Thyroid gland (tissue), 4 donors: ENCODE measurements around the gene SLC29A3. TPM values are rescaled to one million over a fixed set of nuclear protein-coding genes. Genes with fewer than 3 reads are reported as not detected.

Experiments
- DNase-seq, 2 donors: peaks; one replicate each; pipeline ENCODE4 v3.0.0-alpha.2; 2019
- H3K27ac ChIP-seq, 3 donors: fragments of 200-600 bp; sonication (generic); 1 replicate in 2 of 3; 2 replicates in 1 of 3; pipeline ENCODE4 v1.5.1; 2016 to 2019; ENCODE audit warnings: mild to moderate bottlenecking in 1 of 3, moderate library complexity in 1 of 3
- H3K27me3 ChIP-seq: fragments of 200-600 bp; sonication (generic); one replicate; pipeline ENCODE4 v1.5.1; 2019
- H3K36me3 ChIP-seq, 2 donors: fragments of 200-600 bp; sonication (generic); one replicate each; pipeline ENCODE4 v1.5.1; 2016 to 2019
- H3K4me1 ChIP-seq, 2 donors: fragments of 200-600 bp; sonication (generic); one replicate each; pipeline ENCODE4 v1.5.1; 2017 to 2019
- H3K4me3 ChIP-seq, 3 donors: fragments of 200-600 bp; sonication (generic); replicated peaks in 1 of 3; 1 replicate in 2 of 3; 2 replicates in 1 of 3; pipeline ENCODE4 v1.5.1; 2016; ENCODE audit warnings: mild to moderate bottlenecking in 1 of 3
- H3K9me3 ChIP-seq: fragments of 200-600 bp; sonication (generic); one replicate; pipeline ENCODE4 v1.5.1; 2017
- CTCF ChIP-seq, 6 experiments: fragments of 200-600 bp in 3 of 6; fragments of 450-650 bp in 3 of 6; sonication (generic) in 3 of 6; IDR thresholded peaks; one replicate each; pipeline ENCODE4 v1.5.1; 2016 to 2019; ENCODE audit warnings: antibody characterized with exemption in 6 of 6, mild to moderate bottlenecking in 2 of 6, inconsistent platforms in 1 of 6, moderate library complexity in 1 of 6
- POLR2A ChIP-seq, 2 donors: fragments of 450-650 bp; IDR thresholded peaks; one replicate each; pipeline ENCODE4 v1.6.1; 2017; ENCODE audit warnings: antibody characterized with exemption in 2 of 2, mild to moderate bottlenecking in 2 of 2, moderate library complexity in 1 of 2
- WGBS, 2 donors: methylation state at CpG; one replicate each; pipeline ENCODE4 v1.1.5; 2017; 5-methylcytosine and 5-hydroxymethylcytosine counted together
- intact Hi-C: fragments of 100-400 bp; cut with DNase I; formaldehyde crosslinking; loops from one replicate; pipeline ENCODE4 v1.15.1; 2023
- total RNA-seq, 4 donors: library from RNA; depleted of rRNA; stranded (reverse); fragments of >200 nt; gene quantifications; one replicate each; pipeline ENCODE4 v1.2.3, GENCODE V29; 2016

SLC29A3 gene
- total RNA-seq, 4 donors from 2014 or later, result 5.1 to 8.2 (median 6.7) TPM

DNA sequence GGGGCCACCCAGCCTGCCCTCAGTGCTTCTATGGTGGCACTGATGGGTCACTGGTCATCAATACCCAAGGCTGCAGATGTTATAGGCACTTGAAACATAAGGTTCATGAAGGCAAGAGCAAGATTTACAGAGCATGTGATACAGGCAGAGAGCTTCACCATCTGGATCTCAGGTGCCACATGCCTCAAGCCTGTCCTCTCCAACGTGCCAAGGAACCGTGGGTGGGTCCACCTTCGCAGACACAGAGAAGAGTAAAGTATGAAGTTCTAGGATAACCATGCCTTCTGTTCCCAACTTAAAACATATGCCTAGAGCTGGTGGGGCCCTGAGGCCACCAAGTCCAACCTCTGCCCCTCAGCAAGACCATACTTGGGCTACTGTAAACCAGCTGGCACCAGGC, 51.0 kb downstream of the SLC29A3 start:
- H3K36me3 ChIP-seq, result no peaks in the 10 kb centered on the region
- intact Hi-C loops, result no loop called here
- peaks cover 0 to 6% of the 10 kb centered on the region in 2 donors for H3K4me1 ChIP-seq
- H3K27me3 ChIP-seq, result no peaks in the 10 kb centered on the region
- no peak overlapping the region for H3K27ac ChIP-seq
- no peak overlapping the region for H3K4me3 ChIP-seq
- no peaks in the 10 kb centered on the region for H3K9me3 ChIP-seq
- TF ChIP-seq POLR2A (IDR thresholded peaks at IDR 0.05) (no peak), CTCF (IDR thresholded peaks at IDR 0.05) (no peak)
- 83 to 97% methylated on average over 3 of the region's 3 CpGs for WGBS, 2 donors
- DNase-seq, result no peak

DNA sequence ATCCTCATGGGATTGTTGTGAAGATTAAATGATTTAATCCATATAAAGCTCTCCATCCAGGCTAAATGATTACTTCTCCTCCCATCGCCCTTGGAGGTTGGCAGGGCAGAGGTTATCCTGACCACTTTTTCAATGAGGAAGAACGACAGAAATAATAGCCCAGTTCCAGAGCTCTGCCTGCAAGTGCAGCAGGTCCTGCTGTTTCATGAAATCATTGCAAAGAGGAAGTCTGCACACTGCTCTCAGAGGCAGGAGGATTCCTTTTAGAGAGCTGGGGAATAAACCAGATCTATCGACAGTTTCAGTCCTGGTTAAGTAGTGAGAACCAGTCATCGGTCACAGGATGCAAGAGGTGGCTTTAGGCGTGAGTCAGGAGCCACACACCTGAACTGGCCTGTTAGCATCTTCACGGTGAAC, 52.7 kb downstream of the SLC29A3 start:
- Histone ChIP-seq H3K9me3 (no peaks in the 10 kb centered on the region), H3K27me3 (no peaks in the 10 kb centered on the region), H3K27ac (no peak overlapping the region), H3K4me3 (no peak overlapping the region), H3K4me1 (peaks cover 2 to 3% of the 10 kb centered on the region in 2 donors), H3K36me3 (no peaks in the 10 kb centered on the region)
- intact Hi-C loops, result no loop called here
- no peak for DNase-seq
- TF ChIP-seq CTCF (IDR thresholded peaks at IDR 0.05), result no peak
- no peak for TF ChIP-seq POLR2A (IDR thresholded peaks at IDR 0.05)
- WGBS, 2 donors, result 67 to 71% methylated on average over 6 of the region's 6 CpGs

- intact Hi-C loops, result no loop called here
- no peaks in the 10 kb centered on the region for H3K9me3 ChIP-seq
- H3K36me3 ChIP-seq, result no peaks in the 10 kb centered on the region
- H3K4me1 ChIP-seq, result peaks cover 10 to 11% of the 10 kb centered on the region in 2 donors
- no peak overlapping the region for H3K4me3 ChIP-seq
- H3K27me3 ChIP-seq, result no peaks in the 10 kb centered on the region
- no peak overlapping the region for H3K27ac ChIP-seq
- TF ChIP-seq POLR2A (IDR thresholded peaks at IDR 0.05), result no peak
- no peak for TF ChIP-seq CTCF (IDR thresholded peaks at IDR 0.05)
- 66 to 77% methylated on average over 10 of the region's 10 CpGs for WGBS, 2 donors
- DNase-seq, result no peak
These were observed 53.9 kb downstream of the SLC29A3 start for GRCh38 chr10:71372882-71373495.

- H3K27ac ChIP-seq, result no peak overlapping the region
- peaks cover 20 to 26% of the 10 kb centered on the region in 2 donors for H3K4me1 ChIP-seq
- H3K9me3 ChIP-seq, result no peaks in the 10 kb centered on the region
- DNase-seq, result no peak
- TF ChIP-seq CTCF (IDR thresholded peaks at IDR 0.05) (no peak), POLR2A (IDR thresholded peaks at IDR 0.05) (no peak)
- H3K27me3 ChIP-seq, result no peaks in the 10 kb centered on the region
- WGBS, 2 donors, result 87 to 90% methylated on average over 11 of the region's 11 CpGs
- H3K36me3 ChIP-seq, result no peaks in the 10 kb centered on the region
- intact Hi-C loops, result no loop called here
- no peak overlapping the region for H3K4me3 ChIP-seq
These were observed 55.6 kb downstream of the SLC29A3 start for GRCh38 chr10:71374481-71375233.

DNA sequence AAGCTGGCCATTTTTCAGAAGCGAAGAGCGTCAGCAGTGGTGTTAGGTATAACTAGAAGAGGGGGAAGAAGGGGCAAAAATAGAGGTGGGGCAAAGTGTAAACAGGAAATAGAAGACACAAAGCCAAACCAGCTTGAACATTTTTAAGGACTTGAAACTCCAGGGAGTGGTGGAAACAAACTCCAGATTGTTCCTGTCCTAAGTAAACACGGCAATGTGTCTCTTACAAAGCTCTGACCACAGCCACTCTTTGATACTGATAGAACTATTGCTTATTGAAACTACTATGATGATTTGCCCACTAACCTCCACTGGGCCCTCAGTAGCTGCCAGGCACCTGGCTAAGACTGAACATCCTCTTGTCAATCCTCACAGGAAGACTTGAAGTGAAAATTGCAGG, 56.9 kb downstream of the SLC29A3 start:
- Histone ChIP-seq H3K27ac (no peak overlapping the region), H3K27me3 (no peaks in the 10 kb centered on the region), H3K4me3 (no peak overlapping the region), H3K4me1 (peaks cover 20 to 28% of the 10 kb centered on the region in 2 donors), H3K36me3 (no peaks in the 10 kb centered on the region), H3K9me3 (no peaks in the 10 kb centered on the region)
- 62 to 70% methylated on average over 3 of the region's 3 CpGs for WGBS, 2 donors
- TF ChIP-seq POLR2A (IDR thresholded peaks at IDR 0.05), result no peak
- intact Hi-C loops, result no loop called here
- no peak for DNase-seq
